OCI-LY7 (cell line): ENCODE results near the gene KRT81. TPM values are rescaled to one million over a fixed set of nuclear protein-coding genes. Genes with fewer than 3 reads are reported as not detected.

ENCODE experiments used
- BruUV-seq: library from RNA; stranded (reverse); fragments of 400-500 nt; replicated peaks from 2 replicates; lab custom pipeline; 2021; lab: Mats Ljungman, UMichigan
- CTCF ChIA-PET: fragments of 300-600 bp; sonication (Branson Sonifier 250); formaldehyde crosslinking; loops from one replicate; lab custom pipeline; 2022; ENCODE audit warnings: antibody characterized with exemption; ENCODE audit not compliant: unreplicated experiment; lab: Charles Lee
- POLR2A ChIA-PET: fragments of 300-600 bp; sonication (Branson Sonifier 250); formaldehyde crosslinking; loops from one replicate; lab custom pipeline; 2022; ENCODE audit warnings: antibody characterized with exemption; lab: Charles Lee
- DNase-seq: peaks from one replicate; pipeline ENCODE4 v3.0.0-alpha.2; 2015; ENCODE audit warnings: low spot score
- H2AFZ ChIP-seq: fragments of 200-600 bp; sonication (generic), shearing (Covaris generic); 2 replicates; pipeline ENCODE4 v1.6.1; 2014; ENCODE audit warnings: mild to moderate bottlenecking, antibody characterized with exemption, low read length, moderate library complexity
- H3K27ac ChIP-seq: fragments of 200-600 bp; sonication (generic); 2 replicates; pipeline ENCODE4 v1.5.1; 2014; ENCODE audit warnings: mixed run types, low read depth, mild to moderate bottlenecking, moderate library complexity, low read length, inconsistent platforms; ENCODE audit not compliant: poor library complexity, severe bottlenecking
- H3K36me3 ChIP-seq: fragments of 200-600 bp; sonication (generic); 2 replicates; pipeline ENCODE4 v1.6.1; 2014; ENCODE audit warnings: mild to moderate bottlenecking, antibody characterized with exemption, low read length, moderate library complexity, mixed read lengths; ENCODE audit not compliant: insufficient read depth
- H3K4me1 ChIP-seq: fragments of 200-600 bp; sonication (generic); 2 replicates; pipeline ENCODE4 v1.5.1; 2014; ENCODE audit warnings: mild to moderate bottlenecking, low read length; ENCODE audit not compliant: insufficient read depth, poor library complexity, severe bottlenecking
- H3K4me2 ChIP-seq: fragments of 200-600 bp; sonication (generic); 2 replicates; pipeline ENCODE4 v1.6.1; 2014; ENCODE audit warnings: mild to moderate bottlenecking, low read length
- H3K4me3 ChIP-seq: fragments of 200-600 bp; sonication (generic); 2 replicates; pipeline ENCODE4 v1.5.1; 2014; ENCODE audit warnings: mild to moderate bottlenecking, low read depth, low read length; ENCODE audit not compliant: poor library complexity, severe bottlenecking
- H3K79me2 ChIP-seq: fragments of 200-600 bp; sonication (generic); 2 replicates; pipeline ENCODE4 v1.6.1; 2016; ENCODE audit warnings: low read depth, mild to moderate bottlenecking, low read length, moderate library complexity, mixed read lengths; ENCODE audit not compliant: insufficient read depth
- H3K9me2 ChIP-seq: fragments of 200-600 bp; sonication (generic); 2 replicates; pipeline ENCODE4 v1.6.1; 2016; ENCODE audit warnings: mild to moderate bottlenecking, low read length, mixed read lengths; ENCODE audit not compliant: insufficient read depth
- H3K9me3 ChIP-seq: fragments of 200-600 bp; sonication (generic); 2 replicates; pipeline ENCODE4 v1.6.1; 2014; ENCODE audit warnings: mild to moderate bottlenecking, mixed run types, low read length, mixed read lengths
- H4K20me1 ChIP-seq: fragments of 200-600 bp; sonication (generic); 2 replicates; pipeline ENCODE4 v1.6.1; 2014; ENCODE audit warnings: mild to moderate bottlenecking, antibody characterized with exemption, low read length, moderate library complexity, mixed read lengths; ENCODE audit not compliant: insufficient read depth
- CTCF ChIP-seq: fragments of 200-600 bp; sonication (generic); conservative IDR thresholded peaks from 2 replicates; pipeline ENCODE4 v1.5.1; 2014; ENCODE audit warnings: mild to moderate bottlenecking, antibody characterized with exemption, low read length, moderate library complexity, mixed read lengths
- EZH2phosphoT487 ChIP-seq: fragments of 200-600 bp; sonication (generic); IDR thresholded peaks from 2 replicates; pipeline ENCODE4 v1.6.1; 2018; ENCODE audit warnings: low read depth, borderline replicate concordance, mild to moderate bottlenecking, mixed run types, antibody characterized with exemption, low read length, moderate library complexity, mixed read lengths
- intact Hi-C: fragments of 100-400 bp; cut with micrococcal nuclease; formaldehyde crosslinking; loops from one replicate; pipeline ENCODE4 v1.10.0; 2022; ENCODE audit not compliant: unreplicated experiment
- total RNA-seq, 2 experiments: library from RNA; depleted of rRNA in 1 of 2; stranded (reverse); fragments of >200 nt in 1 of 2; shearing (Covaris generic) in 1 of 2; gene quantifications; 2 replicates each; pipeline ENCODE4 v1.2.3, GENCODE V29; 2014 to 2022

KRT81 gene
- total RNA-seq, 2 experiments from 2014 or later, result not detected

DNA sequence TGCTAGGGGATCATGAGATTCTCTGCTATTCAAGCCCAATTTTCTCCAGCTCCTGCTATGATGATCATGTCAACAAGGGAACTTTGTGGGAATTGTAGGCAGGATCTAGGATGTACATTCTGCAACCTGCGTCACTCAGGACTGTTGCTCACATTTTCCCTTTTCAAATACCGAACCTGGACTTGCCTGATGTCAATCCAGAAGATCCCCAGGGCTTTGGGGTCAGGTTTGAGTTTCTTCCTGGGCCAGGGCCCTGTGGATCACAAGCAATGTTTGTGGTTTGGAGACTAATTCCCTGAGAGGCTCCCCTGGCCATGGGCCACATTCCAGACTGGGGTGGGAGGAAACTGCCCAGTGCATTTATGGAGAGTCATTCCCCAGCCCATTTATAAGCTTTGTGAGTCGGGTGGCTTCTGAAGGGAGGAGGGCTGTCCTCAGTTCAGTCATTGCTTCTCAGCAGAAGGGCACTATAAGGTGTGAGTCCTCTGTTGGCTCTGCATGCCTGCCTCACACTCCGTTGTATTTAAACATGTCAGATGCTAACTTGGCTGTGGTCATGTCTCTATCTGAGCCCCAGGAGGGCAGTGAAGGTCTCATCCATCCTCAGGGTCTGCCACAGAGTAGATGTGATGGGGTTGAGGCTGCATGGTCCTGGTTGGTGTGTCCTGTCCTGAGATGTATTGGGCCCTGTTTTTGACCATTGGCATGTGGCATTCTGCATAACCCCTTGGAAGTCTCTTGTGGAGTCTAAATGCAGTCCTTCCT, 10.4 kb downstream of the KRT81 start:
- Histone ChIP-seq H3K79me2 (no peaks in the 10 kb centered on the region), H3K4me1 (no peaks in the 10 kb centered on the region), H4K20me1 (no peaks in the 10 kb centered on the region), H3K4me2 (no peak overlapping the region), H3K4me3 (no peak overlapping the region), H3K9me3 (no peaks in the 10 kb centered on the region), H3K36me3 (no peaks in the 10 kb centered on the region), H3K9me2 (no peaks in the 10 kb centered on the region), H2AFZ (no peak overlapping the region), H3K27ac (no peak overlapping the region)
- no peak for TF ChIP-seq CTCF
- TF ChIP-seq EZH2phosphoT487, result no peak
- no TSS peak for BruUV-seq
- intact Hi-C loops, result no loop called here
- ChIA-PET POLR2A (no interaction called here), CTCF (no interaction called here)
- DNase-seq, result no peak

DNA sequence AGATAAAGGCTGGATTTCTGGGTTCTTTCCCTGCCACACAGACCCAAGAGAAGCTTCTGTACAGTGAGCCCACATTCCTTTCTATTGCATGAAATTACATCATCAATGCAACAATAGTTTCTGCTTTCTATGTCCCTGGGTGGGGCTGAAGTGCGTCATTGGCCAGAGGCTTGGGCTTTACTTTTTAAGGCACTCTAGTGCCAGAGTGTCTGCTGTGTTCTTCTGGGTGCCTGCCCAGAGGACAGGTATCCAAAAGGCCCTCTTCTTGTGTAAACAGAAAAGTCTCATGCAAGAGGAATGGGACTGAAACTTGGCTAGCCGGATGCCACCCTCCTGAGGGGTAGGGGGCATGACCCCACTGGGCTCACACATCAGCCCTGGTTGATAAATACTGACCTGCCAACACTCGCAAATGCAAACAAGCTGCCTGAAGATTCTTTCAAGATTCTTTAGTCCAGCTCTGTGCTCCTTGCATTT, 11.0 kb downstream of the KRT81 start:
- no peak overlapping the region for H3K4me2 ChIP-seq
- no peaks in the 10 kb centered on the region for H3K9me3 ChIP-seq
- CTCF ChIA-PET, result interaction anchor here (0.6 kb wide), 1 partner anchor 405 kb away, joined by 3 read pairs; no protein-coding TSS in a partner anchor
- H3K9me2 ChIP-seq, result no peaks in the 10 kb centered on the region
- no peak overlapping the region for H3K4me3 ChIP-seq
- POLR2A ChIA-PET, result no interaction called here
- BruUV-seq, result no TSS peak
- H2AFZ ChIP-seq, result no peak overlapping the region
- no peaks in the 10 kb centered on the region for H3K4me1 ChIP-seq
- H3K79me2 ChIP-seq, result no peaks in the 10 kb centered on the region
- no peaks in the 10 kb centered on the region for H4K20me1 ChIP-seq
- H3K27ac ChIP-seq, result no peak overlapping the region
- TF ChIP-seq EZH2phosphoT487 (no peak), CTCF (no peak)
- DNase-seq, result no peak
- no peaks in the 10 kb centered on the region for H3K36me3 ChIP-seq
- intact Hi-C loops, result no loop called here
